ENCODE data around the gene RNH1.

- TF ChIP-seq MXI1 (IDR thresholded peaks at IDR 0.05; ENCODE audit: low read depth, low read length) (no peak), CTCF (IDR thresholded peaks at IDR 0.05) (no peak), YY1 (IDR thresholded peaks at IDR 0.05; ENCODE audit: low read depth) (no peak), REST (IDR thresholded peaks at IDR 0.05; ENCODE audit: low read depth, low read length) (no peak), FOXM1 (IDR thresholded peaks at IDR 0.05; ENCODE audit: low read depth) (no peak), TEAD4 (IDR thresholded peaks at IDR 0.05; ENCODE audit: borderline replicate concordance, insufficient read depth) (no peak), EP300 (IDR thresholded peaks at IDR 0.05; ENCODE audit: borderline replicate concordance in 1 of 2, low read depth in 1 of 2, low read length in 1 of 2) (no peak)
Observed at GRCh38 chr11:490930-491260, 16.1 kb downstream of the RNH1 start.

All from SK-N-SH (cell line).